SK-MEL-5 (cell line): ENCODE data around the gene HRAS. TPM values are rescaled to one million over a fixed set of nuclear protein-coding genes. Genes with fewer than 3 reads are reported as not detected.

Source experiments
- DNase-seq: peaks from one replicate; pipeline ENCODE4 v3.0.0-alpha.2; 2016; ENCODE audit warnings: low read depth, low spot score
- in situ Hi-C: cut with HindIII; loops from 2 replicates; pipeline ENCODE4 v1.10.0; 2016; ENCODE audit warnings: low sequenced_read_pairs, high pct_unique_total_duplicates, low pct_unique_long_range_greater_than_20kb
- total RNA-seq: library from RNA; depleted of rRNA; stranded (reverse); fragments of >200 nt; shearing (Covaris generic); gene quantifications from 2 replicates; pipeline ENCODE4 v1.2.3, GENCODE V29; 2014

The HRAS gene
- total RNA-seq, 1 experiment from 2014 or later, result 48.3 TPM

GRCh38 chr11:540583-541432 is 5.4 kb upstream of the HRAS start:
- in situ Hi-C loops, result no loop called here
- DNase-seq, result no peak

GRCh38 chr11:539971-540481 is 4.7 kb upstream of the HRAS start:
- no peak for DNase-seq
- in situ Hi-C loops, result no loop called here

GRCh38 chr11:538431-539051 is 3.2 kb upstream of the HRAS start:
- in situ Hi-C loops, result no loop called here
- no peak for DNase-seq

GRCh38 chr11:537622-538430 is 2.5 kb upstream of the HRAS start:
- no peak for DNase-seq
- in situ Hi-C loops, result no loop called here

- in situ Hi-C loops, result no loop called here
- no peak for DNase-seq
Measured at GRCh38 chr11:536841-537621, 1.7 kb upstream of the HRAS start, which contains the start of gene LRRC56. TSS of gene LRRC56 (plus strand) at chr11:537527. CDS start at chr11:540685, 3,158 bp downstream.

GRCh38 chr11:535210-535518 is 212 bp downstream of the HRAS start:
- DNase-seq, result no peak
- in situ Hi-C loops, result no loop called here

- DNase-seq, result no peak
- in situ Hi-C loops, result no loop called here
Measured at GRCh38 chr11:534396-535209, 773 bp downstream of the HRAS start.

- no peak for DNase-seq
- in situ Hi-C loops, result no loop called here
Measured at GRCh38 chr11:533586-534395, 1.6 kb downstream of the HRAS start.

GRCh38 chr11:532986-533585 is 2.3 kb downstream of the HRAS start:
- in situ Hi-C loops, result no loop called here
- no peak for DNase-seq

- in situ Hi-C loops, result no loop called here
- DNase-seq, result no peak
Measured at GRCh38 chr11:532527-532985, 2.8 kb downstream of the HRAS start.

- in situ Hi-C loops, result no loop called here
- DNase-seq, result no peak
Measured at GRCh38 chr11:531919-532526, 3.4 kb downstream of the HRAS start.

GRCh38 chr11:530960-531831 is 4.2 kb downstream of the HRAS start:
- in situ Hi-C loops, result no loop called here

GRCh38 chr11:529728-530411 is 5.5 kb downstream of the HRAS start:
- in situ Hi-C loops, result no loop called here
- no peak for DNase-seq

More at GRCh38 chr11:530960-531831, 4.2 kb downstream of the HRAS start:
- no peak for DNase-seq
